GM12878 (cell line): Measurements from ENCODE around the gene DLEC1. TPM values are rescaled to one million over a fixed set of nuclear protein-coding genes. Genes with fewer than 3 reads are reported as not detected.

ENCODE experiments used
- CBFB ChIP-seq: IDR thresholded peaks from 2 replicates; pipeline ENCODE4 v1.6.1; 2016; ENCODE audit warnings: antibody characterized with exemption, low read depth
- CHD1 ChIP-seq: IDR thresholded peaks from 2 replicates; pipeline ENCODE4 v1.6.1; 2012; ENCODE audit warnings: low read depth, low read length, improper control_type of control experiment
- EGR1 ChIP-seq, 2 experiments: IDR thresholded peaks; 1 replicate in 1 of 2; 2 replicates in 1 of 2; pipeline ENCODE4 v1.6.1; 2011 to 2012; ENCODE audit warnings: low read depth in 2 of 2, low read length in 2 of 2, borderline replicate concordance in 1 of 2, mild to moderate bottlenecking in 1 of 2, moderate library complexity in 1 of 2
- ESRRA ChIP-seq: IDR thresholded peaks from 2 replicates; pipeline ENCODE4 v1.6.1; 2012; ENCODE audit warnings: mild to moderate bottlenecking, low read length, improper control_type of control experiment
- FOXM1 ChIP-seq: IDR thresholded peaks from 2 replicates; pipeline ENCODE4 v1.6.1; 2012; ENCODE audit warnings: low read depth, mild to moderate bottlenecking, inconsistent platforms, low read length, moderate library complexity
- NFXL1 ChIP-seq: fragments of 450-650 bp; IDR thresholded peaks from 2 replicates; pipeline ENCODE4 v1.6.1; 2017; ENCODE audit warnings: antibody characterized with exemption, mild to moderate bottlenecking, borderline replicate concordance
- NR2C1 ChIP-seq: fragments of 450-650 bp; IDR thresholded peaks from 2 replicates; pipeline ENCODE4 v1.6.1; 2017; ENCODE audit warnings: antibody characterized with exemption, mild to moderate bottlenecking, moderate library complexity
- PML ChIP-seq: IDR thresholded peaks from 2 replicates; pipeline ENCODE4 v1.6.1; 2012; ENCODE audit warnings: low read length, inconsistent platforms
- POU2F2 ChIP-seq: IDR thresholded peaks from 3 replicates; pipeline ENCODE4 v1.6.1; 2011; ENCODE audit warnings: low read depth, mild to moderate bottlenecking, low read length, borderline replicate concordance
- RELA ChIP-seq: fragments of 450-650 bp; IDR thresholded peaks from 2 replicates; pipeline ENCODE4 v1.8.0; 2014; ENCODE audit warnings: borderline replicate concordance; ENCODE audit not compliant: partially characterized antibody
- STAT3 ChIP-seq: IDR thresholded peaks from 2 replicates; pipeline ENCODE4 v1.6.1; 2011; ENCODE audit warnings: low read depth, low read length, improper control_type of control experiment
- TARDBP ChIP-seq: IDR thresholded peaks from 2 replicates; pipeline ENCODE4 v1.6.1; 2016; ENCODE audit warnings: borderline replicate concordance
- ZNF622 ChIP-seq: fragments of 450-650 bp; IDR thresholded peaks from 2 replicates; pipeline ENCODE4 v1.6.1; 2017; ENCODE audit warnings: mild to moderate bottlenecking, inconsistent platforms
- ZSCAN29 ChIP-seq: fragments of 450-650 bp; IDR thresholded peaks from 2 replicates; pipeline ENCODE4 v1.6.1; 2017; ENCODE audit warnings: mild to moderate bottlenecking, moderate library complexity
- polyA plus RNA-seq, 11 experiments: library from polyadenylated mRNA; depleted of rRNA in 4 of 11; unstranded in 6 of 11; stranded (reverse) in 5 of 11; fragments of >200 nt; fragmentation: Nextera tagmentation in 4 of 11; fragmentation: Illumina TruSeq in 1 of 11; extraction: Ambion mirVana in 4 of 11; extraction: Trizol in 1 of 11; gene quantifications; 1 replicate in 1 of 11; 2 replicates in 10 of 11; pipeline versions ENCODE4 v1.2.1 to v1.2.3, GENCODE V29; 2011 to 2016; ENCODE audit warnings: inconsistent platforms in 2 of 11, missing spikeins in 2 of 11, low read depth in 1 of 11
- total RNA-seq, 4 experiments: library from RNA; depleted of rRNA in 3 of 4; stranded (reverse); fragments of >200 nt in 3 of 4; fragmentation: Illumina TruSeq in 1 of 4; extraction: Trizol in 1 of 4; gene quantifications; 2 replicates each; pipeline versions ENCODE4 v1.2.1 to v1.2.3, GENCODE V29; 2013 to 2021
- TF ChIP-seq, protein P1 (sequence below): IDR thresholded peaks from 2 replicates; pipeline ENCODE4 v1.6.1; 2012; ENCODE audit warnings: improper control_type of control experiment, low read depth, low read length; ENCODE audit not compliant: insufficient replicate concordance
- TF ChIP-seq, protein P2 (sequence below): fragments of 150-350 bp; IDR thresholded peaks from 2 replicates; pipeline ENCODE4 v1.6.1; 2016; ENCODE audit warnings: low read depth, low read length
- TF ChIP-seq, protein P3 (sequence below): fragments of 450-650 bp; IDR thresholded peaks from 2 replicates; pipeline ENCODE4 v1.6.1; 2016; ENCODE audit warnings: mild to moderate bottlenecking
- TF ChIP-seq, protein P4 (sequence below): IDR thresholded peaks from 2 replicates; pipeline ENCODE4 v1.6.1; 2011; ENCODE audit warnings: borderline replicate concordance, low read depth, mild to moderate bottlenecking, moderate library complexity, low read length; ENCODE audit not compliant: insufficient read depth, poor library complexity, severe bottlenecking

The DLEC1 gene
- total and polyA plus RNA-seq, 10 of the 15 experiments (the other 5 are each of a cell fraction or from before 2014, with no cell fraction given): 0.03 to 0.29 (median 0.07) TPM; not detected in 3

DNA sequence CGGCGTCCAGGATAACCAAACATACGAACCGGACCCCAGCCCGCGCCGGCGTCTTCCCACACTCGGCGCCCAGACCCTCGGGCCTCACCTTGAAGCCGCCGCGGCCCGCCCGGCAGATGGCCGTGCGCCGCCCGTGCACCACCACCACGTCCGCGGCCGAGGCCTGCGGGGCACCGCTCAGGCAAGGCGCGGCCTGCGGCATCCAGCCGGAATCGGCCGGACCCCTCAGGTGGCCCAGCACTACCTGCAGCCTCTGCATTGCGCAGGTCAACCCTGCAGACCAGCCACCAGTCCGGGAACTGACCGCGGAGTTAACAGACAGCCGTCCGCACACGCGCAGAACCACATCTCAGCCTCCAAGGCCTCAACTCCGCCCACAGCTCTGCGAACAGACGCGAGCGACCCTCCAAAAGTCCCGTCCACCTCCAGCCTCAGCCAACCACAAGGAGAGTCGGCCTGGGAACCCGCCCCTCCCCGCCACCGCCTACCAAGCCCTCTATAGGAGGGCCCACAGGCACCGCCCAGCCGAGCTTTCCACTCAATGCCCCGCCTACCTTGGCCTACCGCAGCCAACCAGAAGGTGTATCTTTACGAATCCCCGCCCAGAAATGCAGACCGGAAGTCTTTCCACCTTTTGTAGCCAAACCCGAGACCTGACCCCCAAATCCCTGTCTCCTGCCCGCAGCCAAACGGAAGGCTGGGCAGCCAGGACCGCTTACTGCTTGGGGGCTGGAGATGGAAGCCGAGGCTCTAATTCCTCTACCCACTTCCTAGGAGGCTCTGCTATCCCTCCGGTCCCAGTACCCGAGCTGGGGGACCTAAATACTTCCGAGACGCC is 98.0 kb downstream of the DLEC1 start, which contains the start of gene ACAA1 (continued):
- TF ChIP-seq, protein P1, sequence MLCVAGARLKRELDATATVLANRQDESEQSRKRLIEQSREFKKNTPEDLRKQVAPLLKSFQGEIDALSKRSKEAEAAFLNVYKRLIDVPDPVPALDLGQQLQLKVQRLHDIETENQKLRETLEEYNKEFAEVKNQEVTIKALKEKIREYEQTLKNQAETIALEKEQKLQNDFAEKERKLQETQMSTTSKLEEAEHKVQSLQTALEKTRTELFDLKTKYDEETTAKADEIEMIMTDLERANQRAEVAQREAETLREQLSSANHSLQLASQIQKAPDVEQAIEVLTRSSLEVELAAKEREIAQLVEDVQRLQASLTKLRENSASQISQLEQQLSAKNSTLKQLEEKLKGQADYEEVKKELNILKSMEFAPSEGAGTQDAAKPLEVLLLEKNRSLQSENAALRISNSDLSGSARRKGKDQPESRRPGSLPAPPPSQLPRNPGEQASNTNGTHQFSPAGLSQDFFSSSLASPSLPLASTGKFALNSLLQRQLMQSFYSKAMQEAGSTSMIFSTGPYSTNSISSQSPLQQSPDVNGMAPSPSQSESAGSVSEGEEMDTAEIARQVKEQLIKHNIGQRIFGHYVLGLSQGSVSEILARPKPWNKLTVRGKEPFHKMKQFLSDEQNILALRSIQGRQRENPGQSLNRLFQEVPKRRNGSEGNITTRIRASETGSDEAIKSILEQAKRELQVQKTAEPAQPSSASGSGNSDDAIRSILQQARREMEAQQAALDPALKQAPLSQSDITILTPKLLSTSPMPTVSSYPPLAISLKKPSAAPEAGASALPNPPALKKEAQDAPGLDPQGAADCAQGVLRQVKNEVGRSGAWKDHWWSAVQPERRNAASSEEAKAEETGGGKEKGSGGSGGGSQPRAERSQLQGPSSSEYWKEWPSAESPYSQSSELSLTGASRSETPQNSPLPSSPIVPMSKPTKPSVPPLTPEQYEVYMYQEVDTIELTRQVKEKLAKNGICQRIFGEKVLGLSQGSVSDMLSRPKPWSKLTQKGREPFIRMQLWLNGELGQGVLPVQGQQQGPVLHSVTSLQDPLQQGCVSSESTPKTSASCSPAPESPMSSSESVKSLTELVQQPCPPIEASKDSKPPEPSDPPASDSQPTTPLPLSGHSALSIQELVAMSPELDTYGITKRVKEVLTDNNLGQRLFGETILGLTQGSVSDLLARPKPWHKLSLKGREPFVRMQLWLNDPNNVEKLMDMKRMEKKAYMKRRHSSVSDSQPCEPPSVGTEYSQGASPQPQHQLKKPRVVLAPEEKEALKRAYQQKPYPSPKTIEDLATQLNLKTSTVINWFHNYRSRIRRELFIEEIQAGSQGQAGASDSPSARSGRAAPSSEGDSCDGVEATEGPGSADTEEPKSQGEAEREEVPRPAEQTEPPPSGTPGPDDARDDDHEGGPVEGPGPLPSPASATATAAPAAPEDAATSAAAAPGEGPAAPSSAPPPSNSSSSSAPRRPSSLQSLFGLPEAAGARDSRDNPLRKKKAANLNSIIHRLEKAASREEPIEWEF: no peak
- TF ChIP-seq CHD1 (no peak), ZNF622 (no peak), EGR1 (IDR thresholded peaks at IDR 0.05; ENCODE audit: borderline replicate concordance in 1 of 2, low read depth in 2 of 2, low read length in 2 of 2) (no peak), NFXL1 (no peak), ZSCAN29 (no peak), RELA (peak; percentile 25), FOXM1 (no peak), PML (peak; percentile 54; the same call in 1 of the 2 replicates), TARDBP (no peak), POU2F2 (peak; percentile 59; the same call in 1 of the 3 replicates), NR2C1 (no peak; the same call in 1 of the 2 replicates), ESRRA (no peak), STAT3 (no peak), CBFB (peak; percentile 71; the same call in 1 of the 2 replicates)
- TF ChIP-seq, protein P2, sequence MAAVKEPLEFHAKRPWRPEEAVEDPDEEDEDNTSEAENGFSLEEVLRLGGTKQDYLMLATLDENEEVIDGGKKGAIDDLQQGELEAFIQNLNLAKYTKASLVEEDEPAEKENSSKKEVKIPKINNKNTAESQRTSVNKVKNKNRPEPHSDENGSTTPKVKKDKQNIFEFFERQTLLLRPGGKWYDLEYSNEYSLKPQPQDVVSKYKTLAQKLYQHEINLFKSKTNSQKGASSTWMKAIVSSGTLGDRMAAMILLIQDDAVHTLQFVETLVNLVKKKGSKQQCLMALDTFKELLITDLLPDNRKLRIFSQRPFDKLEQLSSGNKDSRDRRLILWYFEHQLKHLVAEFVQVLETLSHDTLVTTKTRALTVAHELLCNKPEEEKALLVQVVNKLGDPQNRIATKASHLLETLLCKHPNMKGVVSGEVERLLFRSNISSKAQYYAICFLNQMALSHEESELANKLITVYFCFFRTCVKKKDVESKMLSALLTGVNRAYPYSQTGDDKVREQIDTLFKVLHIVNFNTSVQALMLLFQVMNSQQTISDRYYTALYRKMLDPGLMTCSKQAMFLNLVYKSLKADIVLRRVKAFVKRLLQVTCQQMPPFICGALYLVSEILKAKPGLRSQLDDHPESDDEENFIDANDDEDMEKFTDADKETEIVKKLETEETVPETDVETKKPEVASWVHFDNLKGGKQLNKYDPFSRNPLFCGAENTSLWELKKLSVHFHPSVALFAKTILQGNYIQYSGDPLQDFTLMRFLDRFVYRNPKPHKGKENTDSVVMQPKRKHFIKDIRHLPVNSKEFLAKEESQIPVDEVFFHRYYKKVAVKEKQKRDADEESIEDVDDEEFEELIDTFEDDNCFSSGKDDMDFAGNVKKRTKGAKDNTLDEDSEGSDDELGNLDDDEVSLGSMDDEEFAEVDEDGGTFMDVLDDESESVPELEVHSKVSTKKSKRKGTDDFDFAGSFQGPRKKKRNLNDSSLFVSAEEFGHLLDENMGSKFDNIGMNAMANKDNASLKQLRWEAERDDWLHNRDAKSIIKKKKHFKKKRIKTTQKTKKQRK: no peak
- TF ChIP-seq, protein P3, sequence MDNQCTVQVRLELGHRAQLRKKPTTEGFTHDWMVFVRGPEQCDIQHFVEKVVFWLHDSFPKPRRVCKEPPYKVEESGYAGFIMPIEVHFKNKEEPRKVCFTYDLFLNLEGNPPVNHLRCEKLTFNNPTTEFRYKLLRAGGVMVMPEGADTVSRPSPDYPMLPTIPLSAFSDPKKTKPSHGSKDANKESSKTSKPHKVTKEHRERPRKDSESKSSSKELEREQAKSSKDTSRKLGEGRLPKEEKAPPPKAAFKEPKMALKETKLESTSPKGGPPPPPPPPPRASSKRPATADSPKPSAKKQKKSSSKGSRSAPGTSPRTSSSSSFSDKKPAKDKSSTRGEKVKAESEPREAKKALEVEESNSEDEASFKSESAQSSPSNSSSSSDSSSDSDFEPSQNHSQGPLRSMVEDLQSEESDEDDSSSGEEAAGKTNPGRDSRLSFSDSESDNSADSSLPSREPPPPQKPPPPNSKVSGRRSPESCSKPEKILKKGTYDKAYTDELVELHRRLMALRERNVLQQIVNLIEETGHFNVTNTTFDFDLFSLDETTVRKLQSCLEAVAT: no peak
- TF ChIP-seq, protein P4, sequence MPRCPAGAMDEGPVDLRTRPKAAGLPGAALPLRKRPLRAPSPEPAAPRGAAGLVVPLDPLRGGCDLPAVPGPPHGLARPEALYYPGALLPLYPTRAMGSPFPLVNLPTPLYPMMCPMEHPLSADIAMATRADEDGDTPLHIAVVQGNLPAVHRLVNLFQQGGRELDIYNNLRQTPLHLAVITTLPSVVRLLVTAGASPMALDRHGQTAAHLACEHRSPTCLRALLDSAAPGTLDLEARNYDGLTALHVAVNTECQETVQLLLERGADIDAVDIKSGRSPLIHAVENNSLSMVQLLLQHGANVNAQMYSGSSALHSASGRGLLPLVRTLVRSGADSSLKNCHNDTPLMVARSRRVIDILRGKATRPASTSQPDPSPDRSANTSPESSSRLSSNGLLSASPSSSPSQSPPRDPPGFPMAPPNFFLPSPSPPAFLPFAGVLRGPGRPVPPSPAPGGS: no peak
